Measurements from ENCODE around the gene FBXL13.
"Not testable (repeated sequence)": the region's sequence is repeated elsewhere in the genome, so short reads cannot be mapped to it uniquely, and the experiment has no call there.

FBXL13 gene

GRCh38 chr7:102814025-102814471 is 260.5 kb downstream of the FBXL13 start:
- DNase-seq (ENCODE audit: low spot score) = no peak

GRCh38 chr7:102813191-102814024 is 261.2 kb downstream of the FBXL13 start:
- DNase-seq (ENCODE audit: low spot score) = no peak

GRCh38 chr7:102811942-102812678 is 262.5 kb downstream of the FBXL13 start:
- DNase-seq (ENCODE audit: low spot score) = no peak

DNA sequence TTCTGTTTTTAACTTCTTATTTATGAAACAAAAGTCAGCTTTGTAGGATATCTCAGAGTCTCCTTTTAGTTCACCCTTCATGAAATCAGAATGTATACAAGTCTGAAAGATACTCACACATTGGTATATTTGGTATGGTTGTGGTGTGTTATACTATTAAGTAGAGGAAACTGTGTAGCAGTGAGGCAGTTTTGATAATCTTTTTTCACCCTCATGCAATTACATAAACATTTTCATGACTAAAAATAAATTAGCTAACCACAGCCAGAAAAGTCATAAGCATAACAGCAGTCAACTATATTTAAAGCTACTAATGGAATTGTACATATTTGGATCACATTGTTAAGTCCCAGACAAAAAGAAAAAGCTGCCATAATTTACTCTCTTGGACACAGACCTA is 263.7 kb downstream of the FBXL13 start:
- DNase-seq (ENCODE audit: low spot score) = no peak

DNA sequence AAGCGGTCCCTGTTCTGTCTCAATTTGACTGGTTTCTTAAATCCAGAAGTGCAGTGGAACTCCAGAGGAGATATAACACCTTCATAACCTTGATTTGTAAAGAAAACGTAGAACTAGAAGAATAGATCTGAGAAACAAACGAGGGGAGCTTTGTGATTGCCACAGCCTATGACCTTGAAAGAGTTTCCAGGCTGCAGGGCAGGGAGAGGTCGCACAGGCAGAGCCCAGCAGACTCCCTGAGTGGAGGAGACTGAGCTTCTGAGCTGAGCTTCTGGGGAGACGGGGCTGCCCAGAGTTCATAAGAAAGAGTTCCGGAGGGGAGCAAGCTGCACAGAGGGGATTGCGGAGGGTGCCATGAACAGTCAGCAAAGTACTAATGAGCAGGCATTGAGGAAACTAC is 268.0 kb downstream of the FBXL13 start:
- no peak for DNase-seq (ENCODE audit: low spot score)

GRCh38 chr7:102795987-102796595 is 278.5 kb downstream of the FBXL13 start:
- DNase-seq (ENCODE audit: low spot score) = not testable (repeated sequence)

DNA sequence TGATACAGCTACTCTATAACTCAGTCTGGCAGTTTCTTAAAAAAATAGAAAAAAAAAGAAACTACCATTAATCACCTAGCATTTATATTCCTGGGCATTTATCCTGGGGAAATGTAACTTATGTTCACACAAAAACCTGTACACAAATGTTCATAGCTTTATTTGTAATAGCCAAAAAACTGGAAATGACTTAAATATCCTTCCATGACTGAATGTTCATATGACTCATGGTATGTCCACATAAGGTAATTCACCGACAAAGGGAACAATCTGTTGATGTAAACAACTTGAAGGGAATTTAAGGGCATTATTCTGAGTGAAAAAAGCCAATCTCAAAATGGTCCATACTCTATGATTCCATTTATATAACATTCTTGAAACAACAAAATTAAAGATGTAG is 280.0 kb downstream of the FBXL13 start:
- not testable (repeated sequence) for DNase-seq (ENCODE audit: low spot score)

GRCh38 chr7:102791831-102792230 is 282.8 kb downstream of the FBXL13 start:
- DNase-seq (ENCODE audit: low spot score) = not testable (repeated sequence)

- DNase-seq (ENCODE audit: low spot score) = not testable (repeated sequence)
Measured at GRCh38 chr7:102791367-102791766, 283.2 kb downstream of the FBXL13 start.

GRCh38 chr7:102790364-102791100 is 284.1 kb downstream of the FBXL13 start:
- DNase-seq (ENCODE audit: low spot score) = not testable (repeated sequence)

GRCh38 chr7:102788770-102789169 is 285.8 kb downstream of the FBXL13 start:
- not testable (repeated sequence) for DNase-seq (ENCODE audit: low spot score)

DNA sequence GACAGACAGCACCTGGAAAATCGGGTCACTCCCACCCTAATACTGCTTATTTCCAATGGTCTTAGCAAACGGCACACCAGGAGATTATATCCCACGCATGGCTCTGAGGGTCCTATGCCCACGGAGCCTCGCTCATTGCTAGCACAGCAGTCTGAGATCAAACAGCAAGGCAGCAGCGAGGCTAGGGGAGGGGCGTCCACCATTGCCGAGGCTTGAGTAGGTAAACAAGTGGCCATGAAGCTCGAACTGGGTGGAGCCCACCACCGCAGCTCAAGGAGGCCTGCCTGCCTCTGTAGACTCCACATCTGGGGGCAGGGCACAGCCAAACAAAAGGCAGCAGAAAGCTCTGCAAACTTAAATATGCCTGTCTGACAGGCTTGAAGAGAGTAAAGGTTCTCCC is 293.7 kb downstream of the FBXL13 start:
- DNase-seq (ENCODE audit: low spot score) = not testable (repeated sequence)

DNA sequence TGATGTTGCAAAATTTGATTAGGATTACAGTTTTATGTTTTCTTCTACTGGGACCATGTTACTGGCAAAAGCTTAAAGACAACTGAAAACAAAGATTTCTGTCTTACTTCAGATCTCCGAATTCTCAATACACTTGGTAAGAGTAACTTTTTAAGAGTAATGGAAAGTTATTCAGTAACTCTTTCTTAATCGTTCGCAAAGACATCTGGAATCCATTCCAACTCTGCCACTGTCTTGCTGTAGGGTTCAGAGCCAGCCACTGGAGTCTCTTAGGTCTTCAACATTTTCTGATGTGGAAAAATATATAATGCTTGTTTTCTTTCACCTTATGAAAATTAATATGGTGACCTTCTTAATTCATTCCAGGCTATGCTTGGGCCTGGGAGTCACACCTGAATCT is 295.9 kb downstream of the FBXL13 start:
- DNase-seq (ENCODE audit: low spot score) = not testable (repeated sequence)

GRCh38 chr7:102776217-102776616 is 298.4 kb downstream of the FBXL13 start:
- not testable (repeated sequence) for DNase-seq (ENCODE audit: low spot score)

DNA sequence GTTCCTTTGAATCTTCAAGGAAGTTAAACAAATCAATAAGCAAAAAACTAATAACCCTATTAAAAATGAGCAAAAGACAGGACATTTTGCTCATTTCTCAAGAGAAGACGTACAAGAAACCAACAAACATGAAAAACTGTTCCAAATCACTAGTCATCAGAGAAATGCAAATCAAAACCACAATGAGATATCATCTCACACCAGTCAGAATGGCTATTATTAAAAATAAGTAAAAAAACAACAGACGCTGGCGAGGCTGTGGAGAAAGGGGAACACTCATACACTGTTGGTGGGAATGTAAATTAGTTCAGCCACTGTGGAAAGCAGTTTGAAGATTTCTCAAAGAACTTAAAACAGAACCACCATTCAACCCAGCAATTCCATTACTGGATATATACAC is 304.1 kb downstream of the FBXL13 start:
- not testable (repeated sequence) for DNase-seq (ENCODE audit: low spot score)

- not testable (repeated sequence) for DNase-seq (ENCODE audit: low spot score)
Measured at GRCh38 chr7:102769657-102770192, 304.9 kb downstream of the FBXL13 start.

GRCh38 chr7:102763295-102763905 is 311.2 kb downstream of the FBXL13 start:
- DNase-seq (ENCODE audit: low spot score) = not testable (repeated sequence)
